HG03571 (cell line): Measurements from ENCODE around the gene BASP1.
"Not testable (repeated sequence)": the region's sequence is repeated elsewhere in the genome, so short reads cannot be mapped to it uniquely, and the experiment has no call there.

ENCODE experiments used
- ATAC-seq: cut with Tn5 transposase; IDR thresholded peaks from one replicate; pipeline ENCODE4 v1.9.1; 2021; ENCODE audit not compliant: unreplicated experiment

BASP1 gene

DNA sequence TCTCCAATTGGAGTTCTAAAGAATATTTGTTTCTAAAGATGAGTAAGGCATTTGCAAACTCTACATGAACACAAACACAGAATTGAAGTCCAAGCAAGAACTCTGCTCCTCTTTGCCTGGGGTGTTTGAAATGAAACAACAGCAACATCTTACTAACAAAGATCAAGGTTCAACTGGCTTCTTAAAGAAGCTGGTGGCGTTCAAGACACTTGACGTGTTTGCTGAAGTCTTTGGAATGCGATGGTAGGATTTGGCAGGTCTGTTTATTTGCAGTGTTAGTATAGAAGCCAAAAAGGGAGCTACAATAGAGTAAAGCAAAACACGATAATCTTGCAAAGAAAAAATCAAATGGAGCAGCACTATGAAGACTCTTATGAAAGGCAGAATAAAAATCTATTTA, 94.9 kb downstream of the BASP1 start:
- ATAC-seq: no peak

DNA sequence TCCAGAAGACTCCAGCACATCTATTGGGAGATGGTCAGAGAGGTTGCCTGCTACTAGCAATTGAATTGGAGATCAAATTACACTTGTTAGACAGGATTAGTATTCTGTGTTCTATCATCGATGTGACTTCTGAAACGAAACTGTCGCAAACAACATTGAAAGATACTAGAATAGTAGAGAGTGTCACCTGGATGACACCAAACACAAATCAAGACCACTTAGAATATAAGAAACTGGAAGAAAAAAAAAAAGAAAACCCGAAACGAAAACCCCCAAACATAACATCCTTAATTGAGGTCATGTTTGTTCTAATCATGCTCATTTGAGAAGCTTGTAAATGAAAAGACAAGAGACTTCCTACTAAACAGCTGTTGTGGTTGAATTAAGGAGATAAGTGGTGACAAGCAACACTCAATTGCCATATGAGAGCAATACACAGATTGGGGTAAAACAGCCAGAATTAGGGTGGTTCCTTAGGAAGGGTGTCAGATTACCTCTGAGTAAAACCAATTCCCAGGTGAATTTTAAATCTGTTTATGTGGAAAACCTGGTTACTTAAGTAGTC, 97.6 kb downstream of the BASP1 start:
- ATAC-seq: no peak

DNA sequence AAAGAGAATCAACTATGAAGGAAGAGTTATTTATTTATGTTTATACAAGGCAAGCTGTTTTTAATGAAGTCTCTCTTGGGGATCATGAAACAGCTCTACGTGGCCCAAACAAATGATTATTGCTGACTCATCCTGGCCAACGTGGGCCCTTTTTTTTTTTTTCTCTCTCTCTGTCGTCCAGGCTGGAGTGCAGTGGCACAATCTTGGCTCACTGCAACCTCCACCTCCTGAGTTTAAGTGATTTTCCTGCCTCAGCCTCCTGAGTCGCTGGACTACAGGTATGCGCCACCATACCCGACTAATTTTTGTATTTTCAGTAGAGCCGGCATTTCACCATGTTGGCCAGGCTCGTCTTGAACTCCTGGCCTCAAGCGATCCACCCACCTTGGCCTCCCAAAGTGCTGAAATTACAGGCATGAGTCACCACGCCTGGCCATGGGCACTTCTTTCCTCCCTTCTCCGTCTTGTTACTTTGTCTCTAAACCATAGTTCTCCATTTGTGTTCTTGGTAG, 98.3 kb downstream of the BASP1 start:
- ATAC-seq: no peak

DNA sequence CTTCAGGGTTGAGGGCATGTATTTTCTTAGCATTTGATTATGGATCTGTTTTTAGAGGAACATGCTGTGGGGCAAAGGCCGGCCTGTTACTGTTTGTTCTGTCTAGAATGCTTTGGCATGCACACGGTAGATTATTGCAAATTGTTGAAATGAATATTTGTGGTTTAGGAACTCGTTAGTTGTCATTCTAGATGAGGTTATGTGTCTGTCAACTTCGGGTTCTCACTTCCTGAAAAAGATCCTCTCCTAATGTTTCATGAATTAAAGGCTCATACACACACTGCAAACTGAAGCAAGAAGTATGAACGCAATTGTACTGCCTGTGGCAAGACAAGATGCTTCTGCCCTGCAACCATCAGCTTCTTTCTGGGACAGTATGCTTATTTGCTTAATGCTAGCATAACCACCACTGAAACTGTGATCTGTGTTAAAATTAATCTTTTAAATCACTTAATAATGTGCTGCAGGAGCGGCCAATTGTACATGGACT, 99.6 kb downstream of the BASP1 start:
- peak; percentile 66 for ATAC-seq

DNA sequence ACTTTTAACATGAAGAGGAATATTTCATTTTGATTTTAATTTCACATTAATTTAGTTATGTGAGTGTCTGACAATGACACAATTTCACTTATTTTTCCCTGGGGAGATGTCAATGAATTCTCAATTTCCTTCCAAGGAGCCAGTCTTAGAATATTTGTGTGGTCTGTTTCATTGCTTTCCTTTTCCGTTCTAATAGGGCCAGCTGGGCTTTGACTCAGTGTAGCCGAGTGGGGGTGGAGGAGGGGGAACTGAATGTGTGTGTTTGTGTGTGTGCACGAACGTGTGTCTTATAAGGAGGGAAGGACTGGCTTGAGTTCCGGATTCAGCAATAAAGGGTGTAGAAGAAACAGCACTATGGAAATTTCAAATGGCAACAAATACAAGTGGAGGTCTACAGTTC, 100.0 kb downstream of the BASP1 start:
- peak; percentile 42 for ATAC-seq

DNA sequence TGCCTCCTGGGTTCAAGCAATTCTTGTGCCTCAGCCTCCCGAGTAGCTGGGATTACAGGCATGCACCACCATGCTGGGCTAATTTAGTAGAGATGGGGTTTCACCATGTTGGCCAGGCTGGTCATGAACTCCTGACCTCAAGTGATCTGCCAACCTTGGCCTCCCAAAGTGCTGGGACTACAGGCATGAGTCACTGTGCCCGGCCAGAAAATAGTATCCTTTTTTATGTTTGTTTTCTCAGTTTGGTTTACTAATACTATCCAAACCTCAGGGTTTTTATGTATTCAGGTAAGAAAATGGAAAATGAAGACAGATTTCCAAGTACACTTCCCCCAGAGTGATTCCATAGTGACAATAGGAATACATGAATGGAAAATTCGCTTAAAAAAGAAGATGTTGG, 101.7 kb downstream of the BASP1 start:
- ATAC-seq: not testable (repeated sequence)

DNA sequence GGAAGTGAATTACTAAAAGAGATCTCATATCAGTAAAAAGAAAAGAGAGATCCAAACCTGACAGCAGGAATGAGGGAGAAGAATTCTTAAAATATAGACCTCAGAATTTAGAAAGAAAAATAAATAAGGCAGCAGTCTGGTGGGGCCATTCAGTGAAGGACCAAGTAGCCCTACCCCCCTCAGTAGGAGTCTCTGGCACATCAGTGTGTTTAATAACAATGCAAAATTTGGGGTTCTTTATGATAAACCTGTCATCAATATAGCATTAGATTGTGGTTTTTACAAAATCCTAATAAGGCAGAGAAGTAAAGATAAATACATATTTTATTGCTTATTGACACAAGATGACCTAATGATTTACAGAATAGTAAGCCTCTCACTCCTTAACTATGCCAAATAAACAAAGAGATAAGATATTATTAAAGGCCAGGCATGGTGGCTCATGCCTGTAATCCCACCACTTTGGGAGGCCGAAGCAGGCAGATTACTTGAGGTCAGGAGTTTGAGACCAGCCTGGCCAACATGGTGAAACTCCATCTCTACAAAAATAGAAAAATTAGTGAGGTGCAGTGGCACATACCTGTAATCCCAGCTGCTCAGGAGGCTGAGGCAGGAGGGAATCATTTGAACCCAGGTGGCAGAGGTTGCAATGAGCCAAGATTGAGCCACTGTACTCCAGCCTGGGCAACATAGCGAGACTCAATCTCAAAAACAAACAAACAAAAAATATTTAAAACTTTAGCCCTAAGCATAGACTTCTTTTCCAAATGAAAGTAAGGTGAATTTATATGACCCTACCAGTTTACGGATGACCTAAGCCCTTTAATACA, 108.6 kb downstream of the BASP1 start:
- ATAC-seq: no peak
